ENCODE measurements around the gene ADGRG1. TPM values are rescaled to one million over a fixed set of nuclear protein-coding genes. Genes with fewer than 3 reads are reported as not detected.

The ADGRG1 gene
- total RNA-seq, 1 experiment from 2014 or later = 131 TPM

DNA sequence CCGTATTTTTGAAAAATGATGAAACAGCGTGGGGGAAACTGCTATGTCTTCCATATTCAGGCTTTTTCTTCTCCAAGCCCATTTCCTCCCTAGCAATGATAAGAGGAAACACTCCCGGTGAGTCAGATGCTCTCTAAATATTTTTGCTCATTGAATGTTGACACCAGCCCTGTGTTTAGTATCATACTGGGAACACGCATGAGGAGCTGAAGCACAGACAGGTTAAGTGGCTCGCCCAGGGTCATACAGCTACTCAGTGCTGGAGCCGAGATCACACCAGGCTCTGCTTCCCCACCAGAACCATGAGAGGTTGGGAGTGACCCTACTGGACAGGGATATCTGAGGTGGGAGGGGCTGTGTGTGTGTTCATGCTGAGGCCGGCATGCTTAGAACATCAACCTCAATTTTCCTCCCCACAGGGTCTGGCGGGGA lies 37.8 kb upstream of the ADGRG1 start:
- Histone ChIP-seq H3K9me2 (ENCODE audit: insufficient read depth) (no peaks in the 10 kb centered on the region), H3K36me3 (ENCODE audit: low read depth) (no peaks in the 10 kb centered on the region), H3K79me2 (ENCODE audit: low read depth) (no peaks in the 10 kb centered on the region), H3K4me2 (peak overlapping the region; percentile 67), H4K20me1 (ENCODE audit: insufficient read depth) (no peaks in the 10 kb centered on the region), H3K4me1 (replicated peaks; ENCODE audit: insufficient read depth) (peaks cover 16% of the 10 kb centered on the region), H3K27ac (peak overlapping the region; percentile 80), H3F3A (ENCODE audit: insufficient read depth, low read depth) (peaks cover 20% of the 10 kb centered on the region), H3K9me3 (ENCODE audit: insufficient read depth, low read depth) (0 out of 2 replicates have a peak, but pooled peaks cover 2% of the 10 kb centered on the region), H3K4me3 (no peak overlapping the region; the same call in 1 of the 2 replicates), H2AFZ (0 out of 2 replicates have a peak overlapping the region, but pooled peaks have one; percentile 45), H3K27me3 (ENCODE audit: insufficient read depth, low read depth) (no peaks in the 10 kb centered on the region)
- CTCF ChIA-PET = interaction anchor here (0.6 to 1.2 kb wide), 12 partner anchors 9 to 691 kb away, joined by 3 to 9 read pairs (median 4); partner anchors contain the start of gene ADGRG1
- DNase-seq = peak; percentile 21 to 81
- BruUV-seq (replicated peaks) = no TSS peak
- intact Hi-C loops (cut with micrococcal nuclease; ENCODE audit: unreplicated experiment) = loop anchor here (1.0 to 5.0 kb wide), 4 partner anchors 59 to 307 kb away; partner anchors contain the start of gene KATNB1
- TF ChIP-seq, protein P1, sequence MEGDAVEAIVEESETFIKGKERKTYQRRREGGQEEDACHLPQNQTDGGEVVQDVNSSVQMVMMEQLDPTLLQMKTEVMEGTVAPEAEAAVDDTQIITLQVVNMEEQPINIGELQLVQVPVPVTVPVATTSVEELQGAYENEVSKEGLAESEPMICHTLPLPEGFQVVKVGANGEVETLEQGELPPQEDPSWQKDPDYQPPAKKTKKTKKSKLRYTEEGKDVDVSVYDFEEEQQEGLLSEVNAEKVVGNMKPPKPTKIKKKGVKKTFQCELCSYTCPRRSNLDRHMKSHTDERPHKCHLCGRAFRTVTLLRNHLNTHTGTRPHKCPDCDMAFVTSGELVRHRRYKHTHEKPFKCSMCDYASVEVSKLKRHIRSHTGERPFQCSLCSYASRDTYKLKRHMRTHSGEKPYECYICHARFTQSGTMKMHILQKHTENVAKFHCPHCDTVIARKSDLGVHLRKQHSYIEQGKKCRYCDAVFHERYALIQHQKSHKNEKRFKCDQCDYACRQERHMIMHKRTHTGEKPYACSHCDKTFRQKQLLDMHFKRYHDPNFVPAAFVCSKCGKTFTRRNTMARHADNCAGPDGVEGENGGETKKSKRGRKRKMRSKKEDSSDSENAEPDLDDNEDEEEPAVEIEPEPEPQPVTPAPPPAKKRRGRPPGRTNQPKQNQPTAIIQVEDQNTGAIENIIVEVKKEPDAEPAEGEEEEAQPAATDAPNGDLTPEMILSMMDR (conservative IDR thresholded peaks at IDR 0.05) = no peak
- no peak for TF ChIP-seq EZH2 (IDR thresholded peaks at IDR 0.05; ENCODE audit: low read depth)
- POLR2A ChIA-PET (ENCODE audit: unreplicated experiment) = interaction anchor here (0.5 to 0.6 kb wide), 2 partner anchors 9 to 36 kb away, joined by 3 to 5 read pairs; no protein-coding TSS in a partner anchor

DNA sequence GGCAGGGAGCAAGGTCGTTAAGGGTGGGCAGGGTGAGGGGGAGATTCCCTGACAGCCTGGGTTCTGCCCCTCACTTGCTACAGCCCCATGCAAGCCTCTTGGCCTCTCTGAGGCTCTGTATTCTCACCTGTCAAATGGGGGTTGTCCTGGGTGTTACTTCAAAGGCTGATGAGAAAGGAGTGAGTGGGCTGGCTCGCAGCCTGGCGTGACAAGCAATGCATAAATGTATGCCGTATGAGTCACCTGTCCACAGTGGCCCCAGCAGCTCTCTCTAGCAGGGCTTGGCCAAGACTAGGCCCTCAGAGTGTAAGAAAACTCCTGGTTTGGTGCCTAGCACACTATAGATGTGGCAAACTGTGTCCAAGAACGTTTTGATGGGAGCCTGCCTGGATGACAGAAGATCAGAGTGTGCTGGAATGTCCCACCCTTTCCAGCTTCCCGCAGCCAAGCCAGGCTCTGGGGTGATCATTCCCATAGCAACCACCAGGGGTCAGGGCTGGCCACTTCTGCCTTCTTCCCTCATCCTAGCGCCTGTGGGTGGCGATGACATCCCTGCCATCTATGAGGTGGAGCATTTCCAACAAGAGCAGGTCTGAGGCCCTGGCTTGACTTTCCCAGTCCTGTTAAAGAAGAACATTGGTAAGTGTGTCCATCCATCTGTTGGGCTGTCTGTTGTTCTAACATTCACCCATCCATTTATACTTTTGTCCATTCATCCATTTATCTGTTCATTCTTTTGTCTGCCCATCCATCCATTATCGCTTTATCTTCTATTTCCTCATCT lies 37.2 kb upstream of the ADGRG1 start:
- Histone ChIP-seq H3K36me3 (ENCODE audit: low read depth) (no peaks in the 10 kb centered on the region), H3K9me2 (ENCODE audit: insufficient read depth) (no peaks in the 10 kb centered on the region), H3K27ac (peak overlapping the region; percentile 80), H4K20me1 (ENCODE audit: insufficient read depth) (no peaks in the 10 kb centered on the region), H3K79me2 (ENCODE audit: low read depth) (no peaks in the 10 kb centered on the region), H2AFZ (no peak overlapping the region), H3K4me2 (peak overlapping the region; percentile 67), H3K27me3 (ENCODE audit: insufficient read depth, low read depth) (no peaks in the 10 kb centered on the region), H3K9me3 (ENCODE audit: insufficient read depth, low read depth) (0 out of 2 replicates have a peak, but pooled peaks cover 3% of the 10 kb centered on the region), H3K4me1 (replicated peaks; ENCODE audit: insufficient read depth) (peaks cover 16% of the 10 kb centered on the region), H3F3A (ENCODE audit: insufficient read depth, low read depth) (peaks cover 20% of the 10 kb centered on the region), H3K4me3 (no peak overlapping the region; the same call in 1 of the 2 replicates)
- TF ChIP-seq, protein P1 (conservative IDR thresholded peaks at IDR 0.05) = peak; percentile 97
- no peak for TF ChIP-seq EZH2 (IDR thresholded peaks at IDR 0.05; ENCODE audit: low read depth)
- intact Hi-C loops (cut with micrococcal nuclease; ENCODE audit: unreplicated experiment) = loop anchor here (1.0 to 5.0 kb wide), 4 partner anchors 58 to 306 kb away; partner anchors contain the start of gene KATNB1
- ChIA-PET POLR2A (ENCODE audit: unreplicated experiment) (interaction anchor here (0.5 to 0.6 kb wide), 2 partner anchors 10 to 37 kb away, joined by 3 to 5 read pairs; no protein-coding TSS in a partner anchor), CTCF (interaction anchor here (0.6 to 1.2 kb wide), 11 partner anchors 8 to 690 kb away, joined by 3 to 6 read pairs (median 4); partner anchors contain the start of gene ADGRG1)
- DNase-seq = peak; percentile 79
- BruUV-seq (replicated peaks) = no TSS peak

DNA sequence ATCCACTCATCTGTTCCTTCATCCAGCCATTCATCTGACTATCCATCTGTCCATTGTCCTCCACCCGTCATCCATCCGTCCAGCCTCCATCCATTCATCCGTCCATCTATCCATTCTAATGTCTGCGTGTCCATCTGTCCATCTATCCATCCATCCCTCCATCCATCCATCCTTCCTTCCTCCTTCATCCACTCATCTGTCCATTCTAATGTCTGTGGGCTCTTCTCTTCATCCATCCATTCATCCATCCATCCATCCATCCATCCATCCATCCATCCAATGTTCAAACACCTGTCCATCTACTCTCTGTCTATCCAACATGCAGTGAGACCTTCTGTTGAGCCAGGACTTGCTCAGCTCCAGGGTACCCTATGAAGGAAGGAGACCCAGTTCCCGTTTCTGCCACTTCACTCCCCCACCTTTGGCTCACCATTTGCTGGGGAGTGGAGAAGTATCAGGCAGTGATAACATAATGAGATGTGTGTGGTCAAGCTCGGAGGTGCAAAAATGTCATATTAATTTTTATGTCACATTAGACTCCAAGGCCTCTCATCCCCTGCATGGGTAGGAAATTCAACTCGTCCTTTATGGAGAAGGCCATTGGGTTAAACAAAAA lies 36.5 kb upstream of the ADGRG1 start:
- H3K9me2 ChIP-seq (ENCODE audit: insufficient read depth) = no peaks in the 10 kb centered on the region
- no peaks in the 10 kb centered on the region for H4K20me1 ChIP-seq (ENCODE audit: insufficient read depth)
- intact Hi-C loops (cut with micrococcal nuclease; ENCODE audit: unreplicated experiment) = loop anchor here (1.0 to 5.0 kb wide), 4 partner anchors 57 to 305 kb away; partner anchors contain the start of gene KATNB1
- H3K79me2 ChIP-seq (ENCODE audit: low read depth) = no peaks in the 10 kb centered on the region
- POLR2A ChIA-PET (ENCODE audit: unreplicated experiment) = no interaction called here
- no peak overlapping the region for H3K4me2 ChIP-seq
- H2AFZ ChIP-seq = no peak overlapping the region
- no peaks in the 10 kb centered on the region for H3K36me3 ChIP-seq (ENCODE audit: low read depth)
- H3K4me1 ChIP-seq (replicated peaks; ENCODE audit: insufficient read depth) = peaks cover 16% of the 10 kb centered on the region
- CTCF ChIA-PET = interaction anchor here (1.0 kb wide), 1 partner anchor 7 kb away, joined by 3 read pairs; no protein-coding TSS in a partner anchor
- no peak for DNase-seq
- H3F3A ChIP-seq (ENCODE audit: insufficient read depth, low read depth) = peaks cover 20% of the 10 kb centered on the region
- no peak overlapping the region for H3K27ac ChIP-seq
- H3K27me3 ChIP-seq (ENCODE audit: insufficient read depth, low read depth) = no peaks in the 10 kb centered on the region
- BruUV-seq (replicated peaks) = no TSS peak
- H3K4me3 ChIP-seq = no peak overlapping the region
- TF ChIP-seq, protein P1 (conservative IDR thresholded peaks at IDR 0.05) = no peak
- no peak for TF ChIP-seq EZH2 (IDR thresholded peaks at IDR 0.05; ENCODE audit: low read depth)
- peaks cover 6% of the 10 kb centered on the region; the same call in 1 of the 2 replicates for H3K9me3 ChIP-seq (ENCODE audit: insufficient read depth, low read depth)
